Omental fat pad (tissue), 4 donors: ENCODE measurements around the gene UHMK1. TPM values are rescaled to one million over a fixed set of nuclear protein-coding genes. Genes with fewer than 3 reads are reported as not detected.
A peak's percentile ranks its signal among the peaks of the same experiment; 100 is the strongest.
"Not testable (repeated sequence)": the region's sequence is repeated elsewhere in the genome, so short reads cannot be mapped to it uniquely, and the experiment has no call there.

Experiments used
- ATAC-seq: fragments of 150-250 bp; one replicate; pipeline ENCODE4 v1.9.1; 2016; ENCODE audit warnings: mild to moderate bottlenecking, moderate library complexity; ENCODE audit not compliant: low FRiP score
- DNase-seq: peaks from one replicate; pipeline ENCODE4 v3.0.0-alpha.2; 2019; ENCODE audit warnings: low spot score
- CTCF ChIP-seq, 3 donors: fragments of 450-650 bp; IDR thresholded peaks; one replicate each; pipeline ENCODE4 v1.5.1; 2016 to 2017; ENCODE audit warnings: antibody characterized with exemption in 3 of 3, mild to moderate bottlenecking in 3 of 3, moderate library complexity in 2 of 3
- total RNA-seq, 4 donors: library from RNA; depleted of rRNA; stranded (reverse); fragments of >200 nt; gene quantifications; one replicate each; pipeline ENCODE4 v1.1.0, GENCODE V29; 2016

UHMK1 gene
- total RNA-seq, 4 donors from 2014 or later, result 56.9 to 83.1 (median 71.5) TPM

DNA sequence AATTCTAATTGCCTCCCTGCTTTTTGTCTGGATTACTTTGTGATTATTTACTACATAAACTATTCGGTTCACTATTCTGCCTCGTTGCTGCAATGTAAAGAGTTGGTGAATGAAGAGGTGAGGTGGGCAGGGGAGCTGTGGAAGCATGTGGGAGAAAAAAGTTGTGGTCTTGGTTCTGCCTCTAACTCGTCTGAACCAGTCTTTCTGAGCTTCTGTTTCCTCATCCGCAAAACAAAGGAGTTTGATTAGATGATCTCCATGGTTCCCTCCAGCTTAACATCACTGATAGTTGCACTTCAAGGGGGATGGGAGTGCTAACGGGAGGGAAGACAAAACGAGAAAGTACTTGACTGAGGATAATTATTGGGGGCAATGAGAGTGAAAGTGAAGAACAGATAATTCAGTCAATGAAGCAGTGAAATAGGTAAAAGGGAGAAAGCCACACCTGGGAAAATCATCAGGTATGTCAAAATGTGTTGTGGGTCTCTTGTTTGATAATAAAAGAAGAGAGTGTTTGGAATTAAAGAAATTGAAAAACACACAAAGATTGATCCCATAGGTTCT, 26.2 kb upstream of the UHMK1 start:
- ATAC-seq, result no peak
- no peak for DNase-seq
- no peak for TF ChIP-seq CTCF (IDR thresholded peaks at IDR 0.05)

GRCh38 chr1:162475089-162475488, 22.5 kb upstream of the UHMK1 start:
- no peak for TF ChIP-seq CTCF (IDR thresholded peaks at IDR 0.05)
- no peak for DNase-seq
- ATAC-seq, result peak; percentile 19

DNA sequence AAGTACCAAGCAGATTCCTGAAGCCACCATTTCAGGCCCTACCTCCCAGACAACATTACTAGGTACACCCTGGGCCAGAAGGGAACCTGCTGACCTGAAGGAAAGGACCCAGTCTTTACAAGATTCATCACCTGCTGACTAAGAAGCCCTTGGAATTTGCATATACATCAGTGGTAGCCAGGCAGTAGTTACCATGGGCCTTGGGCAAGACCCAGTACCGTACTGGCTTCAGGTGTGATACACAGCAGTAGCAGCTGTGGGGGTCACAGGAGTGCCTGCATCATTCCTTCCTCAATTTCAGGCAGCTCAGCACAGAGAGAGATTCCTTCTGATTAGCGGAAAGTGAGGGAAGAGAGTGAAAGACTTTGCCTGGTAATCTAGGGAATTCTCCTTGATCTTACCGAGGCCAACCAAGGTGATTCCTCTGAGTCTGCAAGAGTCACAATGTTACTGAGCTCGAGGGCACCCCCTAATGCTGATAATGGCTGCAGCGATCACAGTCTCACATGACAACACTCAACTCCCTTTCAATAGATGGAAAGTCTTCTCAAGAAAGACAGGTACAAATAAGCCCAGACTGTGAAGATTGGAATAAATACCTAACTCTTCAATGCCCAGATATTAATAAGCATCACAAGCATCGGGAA, 22.0 kb upstream of the UHMK1 start:
- no peak for TF ChIP-seq CTCF (IDR thresholded peaks at IDR 0.05)
- ATAC-seq (no peak), DNase-seq (no peak)

GRCh38 chr1:162476620-162477019, 21.0 kb upstream of the UHMK1 start:
- no peak for ATAC-seq
- no peak for TF ChIP-seq CTCF (IDR thresholded peaks at IDR 0.05)
- DNase-seq, result no peak

DNA sequence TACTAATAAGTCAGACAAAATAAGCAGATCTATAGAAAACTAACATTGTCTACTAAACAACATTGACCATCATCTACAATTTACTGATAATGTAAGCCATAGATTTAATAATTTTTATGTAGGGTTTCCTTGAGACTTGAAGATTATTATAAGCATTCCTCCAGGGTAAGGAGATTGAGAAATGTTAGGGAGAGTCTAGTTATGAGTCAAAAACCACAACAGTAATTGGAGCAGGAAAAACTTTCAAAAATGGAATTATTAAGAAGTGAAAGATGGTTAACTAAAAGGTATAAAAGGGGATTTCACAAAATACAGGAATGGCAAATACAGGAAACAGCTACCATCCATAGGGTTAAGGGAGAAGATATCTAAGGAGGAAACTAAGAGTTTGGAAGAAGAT, 12.4 kb upstream of the UHMK1 start:
- DNase-seq (no peak), ATAC-seq (no peak)
- TF ChIP-seq CTCF (IDR thresholded peaks at IDR 0.05), result no peak

- no peak for ATAC-seq
- TF ChIP-seq CTCF (IDR thresholded peaks at IDR 0.05), result no peak
- no peak for DNase-seq
Measured at GRCh38 chr1:162487241-162487640, 10.4 kb upstream of the UHMK1 start.

DNA sequence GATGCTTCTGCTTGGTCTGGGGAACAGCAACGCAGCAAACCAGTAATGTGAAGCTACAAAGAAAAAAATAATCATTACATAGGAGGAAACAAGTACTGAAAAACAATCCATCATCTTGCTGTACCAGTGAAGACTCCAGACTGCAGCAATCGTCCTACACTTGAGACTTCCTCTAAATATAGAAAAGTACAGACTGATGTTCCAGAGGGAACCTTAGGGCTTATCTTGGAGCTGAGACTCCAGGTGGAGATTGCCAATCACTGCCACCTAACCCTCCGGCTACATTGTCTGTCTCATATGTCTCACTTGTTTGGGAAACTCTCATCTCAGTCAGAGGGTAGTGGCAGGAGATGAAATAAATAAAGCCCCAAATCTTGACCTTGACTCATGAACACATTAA, 9.4 kb upstream of the UHMK1 start:
- no peak for TF ChIP-seq CTCF (IDR thresholded peaks at IDR 0.05)
- DNase-seq (no peak), ATAC-seq (no peak)

DNA sequence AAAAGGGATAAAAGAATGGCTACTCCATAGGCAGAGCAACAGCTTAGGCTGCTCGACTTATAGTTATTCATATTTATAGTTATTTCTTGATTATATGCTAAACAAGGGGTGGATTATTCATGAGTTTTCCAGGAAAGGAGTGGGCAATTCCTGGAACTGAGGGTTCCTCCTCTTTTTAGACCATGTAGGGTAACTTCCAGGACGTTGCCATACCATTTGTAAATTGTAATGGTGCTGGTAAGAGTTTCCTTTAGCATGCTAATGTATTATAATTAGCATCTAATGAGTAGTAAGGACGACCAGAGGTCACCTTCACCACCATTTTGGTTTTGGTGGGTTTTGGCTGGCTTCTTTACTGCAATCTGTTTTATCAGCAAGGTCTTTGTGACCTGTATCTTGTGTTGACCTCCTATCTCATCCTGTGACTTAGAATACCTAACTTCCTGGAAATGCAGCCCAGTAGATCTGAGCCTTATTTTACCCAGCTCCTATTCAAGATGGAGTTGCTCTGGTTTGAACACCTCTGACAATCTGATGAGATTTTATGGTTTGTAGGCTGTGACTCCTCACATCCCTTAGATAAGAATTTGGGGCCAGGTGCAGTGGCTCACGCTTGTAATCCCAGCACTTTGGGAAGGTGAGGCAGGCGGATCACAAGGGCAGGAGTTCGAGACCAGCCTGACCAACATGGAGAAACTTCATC, 1.9 kb upstream of the UHMK1 start:
- not testable (repeated sequence) for DNase-seq, ATAC-seq
